SW 1271 (cell line): Measurements from ENCODE around the gene MCTP1.
"Not testable (repeated sequence)": the region's sequence is repeated elsewhere in the genome, so short reads cannot be mapped to it uniquely, and the experiment has no call there.

Experiments used
- DNase-seq, 2 experiments: peaks; one replicate each; lab custom pipeline; 2025; lab: John Stamatoyannopoulos, UW

MCTP1 gene

DNA sequence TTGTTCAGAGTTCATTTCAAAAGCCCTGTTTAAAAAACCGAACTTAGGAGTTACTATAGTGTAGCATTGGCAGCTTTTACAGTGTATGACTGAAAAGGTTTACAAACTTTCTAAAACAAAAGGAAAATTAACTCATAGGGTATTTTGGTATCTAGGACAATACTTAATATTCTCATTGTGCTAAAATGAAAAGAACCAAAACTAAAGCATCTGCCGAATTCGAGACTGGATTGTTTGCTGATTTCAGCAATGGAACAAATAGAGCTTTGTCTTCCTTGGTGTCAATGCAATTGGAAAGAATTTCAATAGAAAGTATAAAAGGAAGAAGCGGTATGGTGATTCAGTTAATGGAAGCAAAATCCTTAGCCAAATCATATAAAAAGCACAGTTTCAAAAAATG, 412.4 kb downstream of the MCTP1 start:
- DNase-seq = no peak

DNA sequence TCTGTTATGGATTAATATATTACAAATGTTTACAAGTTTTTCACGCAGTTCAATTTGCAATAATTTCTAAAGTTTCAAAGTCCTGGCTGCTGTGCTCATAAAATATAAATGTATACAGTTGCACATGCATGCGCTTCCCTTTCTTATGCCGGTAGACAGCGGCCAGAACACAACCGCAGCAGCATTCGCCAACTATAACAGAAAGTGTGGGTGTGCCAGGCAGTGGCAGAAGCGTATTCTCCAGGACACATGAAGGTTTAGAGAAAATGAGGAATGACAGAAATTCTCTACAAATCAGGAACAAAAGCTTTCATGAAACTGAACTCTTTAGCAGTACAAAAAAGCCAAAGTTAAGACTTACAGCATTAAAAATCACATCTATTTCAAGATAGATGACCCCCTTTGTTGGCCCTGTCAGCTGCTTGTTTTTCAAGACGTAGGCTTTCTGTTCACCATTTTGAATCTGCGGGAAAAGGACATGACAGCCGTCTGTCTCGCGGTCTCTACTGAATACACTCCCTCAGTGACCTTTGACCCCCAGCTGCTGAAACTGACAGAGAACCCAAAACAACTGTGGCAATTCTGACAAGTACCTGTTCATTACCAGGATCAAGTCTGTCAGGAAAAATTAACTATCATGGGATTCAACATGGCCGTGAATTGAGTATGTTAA, 414.2 kb downstream of the MCTP1 start:
- no peak for DNase-seq

DNA sequence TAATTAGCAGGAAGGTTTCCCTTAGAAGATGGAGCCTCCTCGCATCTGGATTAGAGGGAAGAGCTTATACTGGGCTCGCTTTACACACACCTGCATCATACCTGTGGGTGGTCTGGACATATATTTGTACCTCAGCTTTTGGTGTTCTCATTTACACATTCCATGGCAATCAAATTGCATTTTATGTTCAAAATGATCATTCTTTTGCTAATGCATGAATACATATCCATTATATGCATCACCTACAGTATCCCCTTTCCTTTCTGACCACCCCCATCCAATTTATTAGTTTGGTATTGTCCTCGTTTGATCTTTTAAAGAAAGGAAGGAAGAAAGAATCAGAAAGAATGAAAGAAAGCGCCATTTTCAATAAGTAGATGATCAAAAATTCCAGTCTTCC, 415.0 kb downstream of the MCTP1 start:
- no peak for DNase-seq

DNA sequence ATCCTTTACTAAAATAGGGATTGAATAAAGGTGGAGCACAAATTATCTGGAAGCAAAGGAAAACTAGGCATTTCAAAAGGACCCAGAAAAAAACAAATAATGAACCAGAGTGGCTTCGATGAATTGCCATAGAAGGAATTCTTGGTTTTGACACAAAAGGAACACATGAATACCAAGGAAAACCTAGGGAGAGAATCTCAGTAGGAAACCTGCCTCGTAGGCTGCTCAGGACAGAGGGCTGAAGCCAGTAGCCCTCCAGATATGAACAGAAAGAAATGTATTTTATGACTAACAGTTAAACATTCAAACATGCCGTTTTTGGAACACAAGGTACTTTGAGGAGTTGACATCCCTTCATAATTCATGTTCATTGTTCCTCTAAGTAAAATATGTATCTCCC, 420.9 kb downstream of the MCTP1 start:
- DNase-seq = no peak

DNA sequence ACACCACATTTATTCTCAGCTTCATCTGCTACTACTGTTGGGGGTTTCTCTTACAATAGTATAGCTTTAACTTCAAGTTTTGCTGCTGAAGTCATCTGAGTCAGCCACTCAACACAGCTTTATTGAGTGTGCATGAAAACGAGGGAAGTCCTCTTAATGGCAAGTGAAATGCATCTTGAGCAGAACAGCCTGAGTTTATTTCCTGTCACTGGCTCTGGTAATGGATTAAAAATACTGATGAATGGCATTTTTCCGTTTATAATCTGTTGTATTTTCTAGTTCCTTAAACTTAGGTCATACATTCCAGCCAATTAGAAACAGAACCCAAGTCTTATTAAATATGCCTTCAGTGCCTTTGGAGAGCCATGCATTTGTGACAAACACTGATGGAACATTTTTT, 427.8 kb downstream of the MCTP1 start:
- DNase-seq = no peak

DNA sequence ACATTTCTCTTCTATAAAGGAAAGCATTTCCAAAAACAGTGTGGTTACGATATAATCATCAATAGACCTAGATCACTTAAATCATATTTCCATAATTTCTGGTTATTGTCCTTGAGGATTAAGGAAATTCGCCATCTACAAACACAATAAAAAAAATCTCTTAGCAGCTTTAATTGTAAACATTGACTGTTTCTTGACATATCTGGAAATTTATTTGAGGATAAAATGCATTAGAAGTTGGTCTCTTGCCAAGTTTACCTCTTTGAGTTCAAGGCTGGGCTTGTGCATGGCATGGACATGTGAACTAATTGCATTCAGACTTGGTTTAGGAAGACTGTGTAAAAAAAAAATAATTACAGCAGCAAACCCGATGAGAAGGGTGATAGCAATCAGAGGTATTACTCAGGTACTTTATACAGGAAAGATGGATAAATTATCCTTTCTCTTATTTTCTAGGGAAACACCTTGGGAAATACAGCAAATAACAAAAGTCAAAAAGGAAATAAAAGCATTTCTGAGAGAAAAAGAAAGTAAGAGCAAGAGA, 428.6 kb downstream of the MCTP1 start:
- no peak for DNase-seq

DNA sequence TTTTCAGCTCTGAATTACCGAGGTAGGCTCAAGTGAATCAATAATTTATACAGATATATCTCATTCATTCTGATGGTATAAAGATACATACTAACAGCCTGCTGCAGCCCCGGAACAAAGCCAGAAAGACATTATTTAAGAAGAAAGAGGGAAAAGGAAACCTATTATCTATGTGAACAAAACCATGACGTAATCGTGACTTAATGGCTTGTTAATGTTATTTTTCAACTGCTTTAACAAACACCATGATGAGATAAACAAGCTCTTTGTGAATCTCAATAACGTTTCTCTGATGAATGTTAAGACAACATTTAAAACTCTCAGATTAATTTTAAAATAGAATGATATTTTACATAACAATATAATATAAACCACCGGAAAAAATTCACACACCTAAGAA, 429.4 kb downstream of the MCTP1 start:
- no peak for DNase-seq

DNA sequence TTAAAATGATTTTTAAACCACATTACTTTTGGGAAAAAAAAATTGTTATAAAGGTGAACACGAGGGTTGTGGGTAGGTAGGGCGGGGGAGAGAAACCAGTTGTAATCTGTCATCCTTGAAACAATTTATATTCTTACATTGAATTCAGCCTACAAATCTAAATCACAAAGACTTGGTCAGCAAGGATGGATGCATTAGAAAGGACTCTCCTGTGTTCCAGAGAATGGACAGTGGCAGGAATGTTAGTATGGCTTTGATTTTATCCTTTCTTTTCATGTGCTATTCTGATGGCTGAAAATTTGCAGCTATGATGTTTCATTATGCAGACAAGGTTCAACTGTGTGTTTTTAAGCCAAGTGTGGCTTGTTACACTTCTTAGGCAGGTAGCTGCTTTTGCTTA, 431.8 kb downstream of the MCTP1 start:
- DNase-seq = no peak

DNA sequence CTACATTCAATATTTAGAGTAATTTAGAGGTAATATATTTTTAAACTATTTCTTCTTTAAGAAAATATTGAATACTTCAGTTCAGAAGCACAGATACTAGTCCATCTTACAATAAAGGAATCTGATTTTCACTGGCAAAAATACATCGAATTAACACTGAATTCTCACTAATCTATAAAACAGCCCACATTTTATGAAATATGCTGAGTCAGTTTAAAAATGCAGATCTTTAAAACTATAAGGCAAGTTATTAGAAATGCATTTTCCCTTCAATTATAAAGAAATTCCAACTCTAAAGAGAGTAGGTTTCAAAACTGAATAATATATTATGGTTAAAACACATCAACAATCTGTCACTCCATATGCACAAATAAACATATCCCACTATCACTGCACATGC, 433.9 kb downstream of the MCTP1 start:
- no peak for DNase-seq

DNA sequence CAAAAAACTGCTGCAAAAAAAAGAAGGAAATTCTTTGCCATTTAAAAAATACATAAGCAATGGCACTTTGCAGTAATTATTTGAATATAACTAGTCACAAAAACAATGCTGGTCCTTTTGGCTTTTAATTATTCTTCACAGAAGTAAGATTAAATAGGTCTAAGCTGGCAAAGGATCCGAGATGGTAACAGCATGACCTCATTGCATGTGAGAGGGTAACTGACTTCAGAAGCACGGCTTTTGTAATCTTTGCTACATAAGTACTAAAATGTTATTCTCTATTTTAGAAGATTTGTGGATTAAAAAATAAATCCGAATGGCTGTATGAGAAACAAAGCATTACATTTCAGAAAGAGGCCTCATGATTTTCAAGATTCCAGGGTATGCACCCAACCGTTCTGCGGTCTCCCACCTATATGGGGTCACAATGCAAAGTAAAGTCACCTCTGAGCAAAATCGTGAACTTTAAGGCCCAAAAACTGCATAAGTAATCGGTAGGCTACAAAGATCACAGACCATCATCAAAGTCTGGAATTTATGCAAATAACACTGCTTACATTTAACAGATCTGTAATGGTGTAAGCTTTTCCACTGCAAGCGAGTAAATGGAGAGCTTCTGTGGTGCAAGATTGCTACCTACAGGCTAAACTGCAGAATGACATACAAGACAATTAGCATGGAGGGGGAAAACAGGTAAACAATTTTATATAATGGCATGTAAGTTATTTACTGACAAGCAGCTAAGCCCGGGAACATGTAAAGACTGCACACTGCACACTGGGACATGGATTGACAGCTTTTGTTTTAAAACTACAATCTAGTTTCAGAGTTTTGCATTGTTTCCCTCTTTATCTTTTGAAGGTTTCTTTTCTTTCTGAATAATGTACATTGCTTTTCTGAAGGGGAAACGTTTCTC, 434.8 kb downstream of the MCTP1 start:
- DNase-seq = peak; percentile 7 to 52

DNA sequence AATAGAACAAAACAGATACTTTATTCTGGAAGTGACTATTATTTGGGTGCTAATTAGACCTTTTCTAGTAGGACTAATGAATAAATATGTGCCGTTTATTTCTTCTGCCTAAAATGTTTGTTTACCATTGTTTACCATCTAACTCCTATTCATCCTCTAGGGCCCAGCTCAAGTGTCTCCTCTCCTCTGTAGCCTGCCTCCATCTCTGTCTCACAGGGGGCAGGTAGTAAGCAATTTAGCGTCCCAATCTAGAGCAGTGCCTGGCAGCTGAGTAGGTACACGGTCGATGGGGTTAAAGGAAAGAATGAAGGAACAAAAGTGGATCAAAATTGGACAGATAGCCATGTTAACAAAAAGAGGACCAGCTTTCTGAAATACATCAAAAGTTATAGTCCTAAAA, 435.6 kb downstream of the MCTP1 start:
- DNase-seq = no peak

DNA sequence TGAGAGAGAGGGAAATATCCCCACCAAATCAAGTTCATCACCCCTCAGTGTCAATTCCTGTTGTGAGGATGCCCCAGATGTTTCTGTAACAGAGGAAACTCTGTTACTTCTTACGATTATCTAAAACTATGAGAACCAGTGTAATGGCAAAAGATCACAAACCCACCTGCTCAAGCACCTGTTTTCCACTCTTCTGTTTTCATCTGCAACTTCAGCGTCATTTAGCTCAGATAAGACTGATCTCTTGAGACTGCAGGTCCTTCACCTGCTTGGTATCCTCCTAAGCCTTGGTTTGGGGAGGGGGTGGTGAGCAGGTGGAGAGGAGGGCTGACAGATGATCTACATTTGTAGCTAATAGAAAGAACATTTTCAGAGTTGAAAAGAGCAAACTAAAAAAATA, 437.2 kb downstream of the MCTP1 start:
- DNase-seq = no peak

DNA sequence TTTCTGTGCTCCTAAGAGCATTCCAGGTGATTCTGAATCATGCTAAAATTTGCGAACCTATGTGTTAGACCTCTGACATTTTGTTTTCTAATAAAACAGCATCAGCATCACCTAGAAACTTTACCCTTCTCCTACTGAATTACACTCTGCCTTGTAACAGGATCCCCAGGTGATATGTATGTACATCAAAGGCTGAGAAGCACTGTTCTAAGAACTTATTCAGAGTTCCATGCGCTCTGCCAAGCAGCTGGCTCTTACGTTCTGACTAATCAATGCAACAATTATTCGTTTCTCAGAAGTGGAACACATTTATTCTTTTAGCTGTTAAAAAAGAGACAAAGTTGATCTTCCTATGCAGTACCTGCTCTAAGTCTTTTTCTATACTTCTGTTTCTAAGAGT, 437.9 kb downstream of the MCTP1 start:
- DNase-seq = no peak

DNA sequence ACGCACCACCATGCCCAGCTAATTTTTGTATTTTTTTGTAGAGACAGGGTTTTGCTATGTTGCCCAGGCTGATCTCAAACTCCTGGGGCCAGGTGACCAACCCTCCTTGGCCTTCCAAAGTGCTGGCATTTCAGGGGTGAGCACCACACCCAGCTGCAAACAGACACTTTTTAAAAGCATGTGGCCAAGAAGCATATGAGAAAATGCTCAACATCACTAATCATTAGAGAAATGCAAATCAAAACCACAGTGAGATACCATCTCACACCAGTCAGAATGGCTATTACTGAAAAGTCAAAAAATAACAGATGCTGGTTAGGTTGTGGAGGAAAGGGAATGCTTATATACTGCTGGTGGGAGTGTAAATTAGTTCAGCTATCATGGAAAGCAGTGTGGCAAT, 439.2 kb downstream of the MCTP1 start:
- DNase-seq = not testable (repeated sequence)

DNA sequence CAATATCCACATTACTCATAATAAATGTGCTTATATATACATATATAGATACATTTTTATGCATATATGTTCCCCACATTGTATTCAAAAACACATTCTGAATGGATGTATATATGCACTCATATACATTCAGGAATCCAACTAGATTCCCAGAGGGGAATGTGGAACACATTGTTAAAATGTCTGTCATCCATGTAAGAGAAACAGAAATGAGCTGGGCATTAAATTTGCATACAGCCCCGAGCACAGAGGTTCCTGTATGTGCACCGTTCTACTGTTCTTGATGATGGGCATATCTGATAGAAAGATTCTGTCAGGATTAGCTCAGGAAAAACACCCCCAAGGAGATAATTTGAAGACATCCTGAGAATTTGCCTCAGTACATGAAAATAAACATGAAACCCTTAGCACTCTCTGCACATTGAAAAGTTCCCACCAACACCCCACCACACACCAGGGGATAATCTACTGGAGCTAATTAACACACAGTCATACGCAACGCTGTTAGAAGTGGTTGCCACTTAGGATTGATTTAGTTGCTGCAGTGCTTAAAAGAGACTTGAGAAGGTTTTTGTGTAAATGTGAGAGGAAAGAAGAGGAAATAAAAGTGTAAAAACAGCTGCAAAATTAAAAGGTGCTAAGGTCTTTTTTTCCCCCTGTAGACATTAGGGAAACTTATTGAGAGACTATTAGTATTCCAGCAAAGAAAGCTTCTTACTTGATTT, 443.1 kb downstream of the MCTP1 start:
- no peak for DNase-seq

DNA sequence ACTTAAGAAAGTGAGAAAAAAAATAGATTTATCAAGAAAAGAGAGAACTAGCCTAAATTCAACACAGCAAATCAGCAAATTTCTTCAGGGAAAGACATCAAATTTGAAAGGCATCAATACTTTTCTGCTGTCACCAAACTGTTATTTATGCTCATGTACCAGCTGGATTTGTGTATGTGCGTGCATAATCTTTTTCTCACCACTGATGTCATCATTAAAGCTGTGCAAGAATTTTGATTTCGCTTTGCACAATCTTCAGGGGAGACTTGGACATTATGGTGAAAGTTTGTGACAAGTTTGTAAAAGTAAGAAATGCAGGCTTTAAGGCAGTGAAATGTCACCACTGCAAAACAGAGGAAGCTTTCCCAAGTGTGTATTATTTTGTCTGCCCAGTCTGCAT, 451.0 kb downstream of the MCTP1 start:
- no peak for DNase-seq

DNA sequence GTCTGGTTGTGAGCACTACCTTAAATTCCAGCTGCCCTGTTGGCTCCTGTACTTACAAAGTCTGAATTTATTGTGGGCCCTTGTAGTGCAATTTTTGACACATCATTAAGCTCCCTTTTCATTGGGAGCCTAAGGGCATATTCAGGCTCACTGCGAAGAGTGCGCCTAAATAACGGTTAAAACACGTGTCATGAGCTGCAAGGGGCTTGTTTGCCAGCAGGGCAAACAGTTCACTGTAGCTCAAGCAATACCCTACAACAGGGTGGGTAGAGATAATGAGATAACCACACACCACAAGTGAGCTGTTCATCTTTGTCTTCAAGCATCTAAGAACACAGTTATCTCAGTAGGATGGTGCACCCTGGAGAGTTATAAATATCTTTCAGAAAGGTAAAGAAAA, 452.2 kb downstream of the MCTP1 start:
- no peak for DNase-seq

DNA sequence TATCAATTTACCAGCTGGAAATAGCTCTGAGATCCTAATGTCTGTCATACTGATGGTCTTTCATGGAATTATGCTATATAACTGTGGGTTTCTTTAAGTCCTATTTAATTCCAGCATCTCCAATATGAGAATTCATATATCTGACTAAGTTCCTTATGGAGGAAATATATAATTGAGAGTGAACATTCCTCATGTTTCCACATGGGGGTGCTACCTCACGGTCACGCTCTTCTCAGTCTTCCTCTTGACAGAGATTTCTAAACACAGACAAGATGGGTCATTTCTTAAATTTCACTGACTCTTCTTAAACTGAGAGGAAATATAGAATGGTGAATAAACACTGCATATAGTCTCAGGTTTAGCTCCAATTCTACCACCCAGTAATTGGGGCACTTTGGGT, 454.4 kb downstream of the MCTP1 start:
- DNase-seq = no peak

DNA sequence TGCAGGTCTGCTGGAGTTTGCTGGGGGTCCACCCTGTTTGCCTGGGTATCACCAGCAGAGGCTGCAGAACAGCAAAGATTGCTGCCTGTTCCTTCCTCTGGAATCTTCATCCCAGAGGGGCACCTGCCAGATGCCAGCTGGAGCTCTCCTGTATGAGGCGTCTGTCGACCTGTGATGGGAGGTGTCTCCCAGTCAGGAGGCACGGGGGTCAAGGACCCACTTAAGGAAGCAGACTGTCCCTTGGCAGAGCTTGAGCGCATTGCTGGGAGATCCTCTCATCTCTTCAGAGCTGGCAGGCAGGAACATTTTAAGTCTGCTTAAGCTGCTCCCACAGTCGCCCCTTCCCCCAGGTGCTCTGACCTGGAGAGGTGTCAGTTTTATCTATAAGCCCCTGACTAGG, 456.7 kb downstream of the MCTP1 start:
- DNase-seq = not testable (repeated sequence)

DNA sequence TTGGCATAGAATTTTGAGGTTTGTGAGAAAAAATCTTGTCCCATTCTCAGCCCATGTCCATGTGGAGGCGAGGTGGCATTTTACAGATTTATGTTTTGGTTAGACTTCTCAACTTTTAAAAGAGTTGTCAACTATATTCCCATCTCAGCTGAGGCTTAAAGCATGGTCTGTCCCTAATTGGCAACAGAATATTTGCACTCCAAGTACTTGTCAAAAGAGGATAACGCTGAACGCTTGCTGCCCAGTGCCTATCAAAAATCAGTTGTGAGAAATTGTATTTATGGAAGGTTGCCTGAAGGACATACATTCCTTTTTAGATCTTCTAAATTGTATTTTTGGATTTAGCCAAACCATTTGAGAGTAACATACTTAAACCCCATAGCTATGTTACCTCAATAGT, 464.4 kb downstream of the MCTP1 start:
- DNase-seq = no peak

DNA sequence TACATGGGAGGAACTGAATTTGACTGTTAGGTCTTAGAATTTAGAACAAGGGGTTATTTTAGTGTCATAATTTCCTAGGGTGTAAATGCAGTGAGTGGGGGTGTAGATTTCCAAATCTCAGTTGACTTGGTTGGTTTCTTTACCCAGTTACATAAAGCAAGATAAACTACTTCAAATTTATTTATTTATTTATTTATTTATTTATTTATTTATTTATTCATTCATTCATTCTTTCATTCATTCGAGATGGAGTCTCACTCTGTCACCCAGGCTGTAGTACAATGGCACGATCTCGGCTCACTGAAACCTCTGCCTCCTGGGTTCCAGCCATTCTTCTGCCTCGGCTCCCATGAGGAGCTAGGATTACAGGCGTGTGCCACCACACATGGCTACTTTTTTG, 466.0 kb downstream of the MCTP1 start:
- no peak for DNase-seq

DNA sequence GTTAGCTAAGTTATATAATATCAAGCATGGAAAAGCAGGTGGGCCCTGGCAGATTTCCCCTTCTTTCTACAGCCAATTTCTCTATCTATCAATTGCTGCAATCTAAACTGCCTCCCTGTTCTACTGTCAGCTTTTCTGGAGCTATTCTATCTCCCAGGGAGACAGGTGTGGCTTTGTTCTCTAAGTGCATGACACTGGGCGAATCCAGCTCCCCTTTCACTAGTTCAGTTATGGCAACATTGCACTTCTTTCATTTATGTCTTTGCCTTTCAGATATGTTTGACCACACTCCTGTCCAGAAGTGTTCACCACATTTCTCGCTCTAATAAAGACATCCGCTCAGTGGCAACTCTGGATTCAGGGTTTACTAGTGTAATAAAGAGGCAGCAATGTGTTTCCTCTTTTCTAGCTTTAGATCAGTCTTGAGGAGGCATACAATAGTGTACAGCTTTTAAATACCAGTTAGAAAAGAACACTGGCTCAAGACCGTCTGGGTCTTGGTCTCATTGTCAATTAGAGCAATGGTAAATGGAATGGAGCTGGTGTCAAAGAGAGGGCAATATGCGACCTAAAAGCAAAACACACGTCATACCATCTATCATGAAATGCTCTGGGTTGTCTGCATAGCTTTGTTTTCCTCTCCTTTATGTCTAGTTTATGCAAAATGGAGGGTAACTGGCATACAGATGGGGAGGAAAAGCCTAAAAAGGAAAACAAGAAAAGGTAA, 469.4 kb downstream of the MCTP1 start:
- no peak for DNase-seq
